K562 (cell line): ENCODE data around the gene ANKRD66. TPM values are rescaled to one million over a fixed set of nuclear protein-coding genes. Genes with fewer than 3 reads are reported as not detected.

Source experiments
- ATAC-seq: fragments of 200-7000 bp; cut with Tn5 transposase; 3 replicates; pipeline ENCODE4 v1.9.1; 2020; ENCODE audit warnings: moderate library complexity
- BruUV-seq: library from RNA; stranded (reverse); fragments of 400-500 nt; replicated peaks from 2 replicates; lab custom pipeline; 2021; lab: Mats Ljungman, UMichigan
- CTCF ChIA-PET: fragments of 300-600 bp; formaldehyde crosslinking; extraction: SDS; loops from one replicate; lab custom pipeline; 2021; ENCODE audit warnings: low intra/inter-chr PET ratio; lab: Yijun Ruan, JAX
- POLR2A ChIA-PET: fragments of 300-600, 350-650 bp; sonication (Branson Sonifier 250); formaldehyde crosslinking; extraction: SDS; loops from one replicate; lab custom pipeline; 2021; ENCODE audit warnings: antibody characterized with exemption, inconsistent platforms; lab: Yijun Ruan, JAX
- DNase-seq, 4 experiments: peaks; one replicate each; pipeline versions ENCODE4 v3.0.0 to v3.0.0-alpha.2; 2011 to 2018; ENCODE audit warnings: low spot score in 3 of 4, mixed read lengths in 3 of 4; ENCODE audit errors: extremely low read depth in 1 of 4
- FAIRE-seq: peaks from 2 replicates; lab custom pipeline; 2011; peaks lifted over from hg19 to GRCh38; lab: Jason Lieb, UNC
- H2AFZ ChIP-seq: 2 replicates; pipeline ENCODE4 v1.6.0; 2011; ENCODE audit warnings: low read depth, low read length, control low read depth, inconsistent platforms
- H3K27ac ChIP-seq: fragments of 200-600 bp; 3 replicates; pipeline ENCODE4 v1.8.0; 2011; ENCODE audit warnings: low read depth, mild to moderate bottlenecking, control low read depth, inconsistent platforms, low read length, moderate library complexity, mixed read lengths; ENCODE audit errors: extremely low read depth
- H3K27me3 ChIP-seq, 2 experiments: fragments of 300-600 bp in 1 of 2; 2 replicates in 1 of 2; 3 replicates in 1 of 2; pipeline versions ENCODE4 v1.6.0 to v1.8.0; 2011; ENCODE audit warnings: inconsistent platforms in 2 of 2, low read length in 2 of 2, mild to moderate bottlenecking in 1 of 2, mixed read lengths in 1 of 2, moderate library complexity in 1 of 2; ENCODE audit not compliant: control insufficient read depth in 2 of 2, insufficient read depth in 2 of 2
- H3K36me3 ChIP-seq: fragments of 300-600 bp; 3 replicates; pipeline ENCODE4 v1.8.0; 2011; ENCODE audit warnings: mild to moderate bottlenecking, low read length, inconsistent platforms; ENCODE audit not compliant: control insufficient read depth, insufficient read depth
- H3K4me1 ChIP-seq, 2 experiments: fragments of 200-600 bp in 1 of 2; replicated peaks in 1 of 2; 2 replicates in 1 of 2; 3 replicates in 1 of 2; pipeline versions ENCODE4 v1.5.1 to v1.8.0; 2011; ENCODE audit warnings: inconsistent platforms in 2 of 2, low read length in 2 of 2, mild to moderate bottlenecking in 1 of 2, mixed read lengths in 1 of 2, moderate library complexity in 1 of 2; ENCODE audit not compliant: control insufficient read depth in 2 of 2, insufficient read depth in 2 of 2
- H3K4me2 ChIP-seq: 2 replicates; pipeline ENCODE4 v1.6.1; 2011; ENCODE audit warnings: low read length, control low read depth, inconsistent platforms, mixed read lengths; ENCODE audit not compliant: insufficient read depth
- H3K4me3 ChIP-seq: fragments of 200-600 bp; sonication (generic), shearing (Covaris generic); 2 replicates; pipeline ENCODE4 v1.5.1; 2016; ENCODE audit warnings: control low read depth, inconsistent platforms
- H3K79me2 ChIP-seq: fragments of 200-600 bp; 3 replicates; pipeline ENCODE4 v1.8.0; 2011; ENCODE audit warnings: low read length, inconsistent platforms; ENCODE audit not compliant: control insufficient read depth, insufficient read depth
- H3K9ac ChIP-seq, 2 experiments: 2 replicates each; pipeline versions ENCODE4 v1.6.0 to v1.6.1; 2011; ENCODE audit warnings: low read depth in 2 of 2, low read length in 2 of 2, control low read depth in 1 of 2, inconsistent platforms in 1 of 2, mild to moderate bottlenecking in 1 of 2, mixed read lengths in 1 of 2; ENCODE audit not compliant: insufficient read depth in 1 of 2
- H3K9me1 ChIP-seq: one replicate; pipeline ENCODE4 v1.6.0; 2011; ENCODE audit warnings: inconsistent platforms, mild to moderate bottlenecking, low read length, moderate library complexity; ENCODE audit not compliant: control insufficient read depth, insufficient read depth
- H3K9me3 ChIP-seq: replicated peaks from 2 replicates; pipeline ENCODE4 v1.5.1; 2011; ENCODE audit warnings: low read depth, low read length, inconsistent platforms; ENCODE audit not compliant: control insufficient read depth, insufficient read depth
- H4K20me1 ChIP-seq: replicated peaks from 2 replicates; pipeline ENCODE4 v1.6.1; 2011; ENCODE audit warnings: low read length, inconsistent platforms, mixed read lengths; ENCODE audit not compliant: control insufficient read depth, insufficient read depth
- EGR1 ChIP-seq: fragments of 450-650 bp; conservative IDR thresholded peaks from 2 replicates; pipeline ENCODE4 v1.6.1; 2017; ENCODE audit warnings: mild to moderate bottlenecking
- MYNN ChIP-seq, 2 experiments: sonication (generic); formaldehyde crosslinking in 1 of 2; IDR thresholded peaks; 2 replicates each; pipeline versions ENCODE4 v1.5.0 to v1.6.1; 2016 to 2020; ENCODE audit warnings: antibody characterized with exemption in 1 of 2, missing genetic modification reagents in 1 of 2
- RFX7 ChIP-seq: fragments of 250-450 bp; sonication (Bioruptor Pico); IDR thresholded peaks from 2 replicates; pipeline ENCODE4 v1.5.1; 2021; ENCODE audit warnings: mild to moderate bottlenecking
- TAF9B ChIP-seq: fragments of 450-650 bp; IDR thresholded peaks from 2 replicates; pipeline ENCODE4 v1.6.1; 2018; ENCODE audit warnings: mild to moderate bottlenecking; ENCODE audit not compliant: partially characterized antibody
- TCF15 ChIP-seq: fragments of 250-450 bp; sonication (Bioruptor Pico); IDR thresholded peaks from 2 replicates; pipeline ENCODE4 v1.8.0; 2022; ENCODE audit warnings: moderate library complexity, mild to moderate bottlenecking, inconsistent platforms
- ZNF146 ChIP-seq: IDR thresholded peaks from one replicate; pipeline ENCODE4 v1.6.1; 2018; ENCODE audit warnings: missing compliant biosample characterization; ENCODE audit not compliant: unreplicated experiment
- ZNF507 ChIP-seq: conservative IDR thresholded peaks from 2 replicates; pipeline ENCODE4 v1.6.1; 2017; ENCODE audit warnings: missing genetic modification characterization, missing compliant biosample characterization
- WGBS: fragments of 100-300 bp; shearing (Covaris generic); methylation state at CpG from one replicate; pipeline ENCODE4 v1.1.6; 2016; ENCODE audit warnings: low coverage, mixed read lengths; ENCODE audit not compliant: insufficient coverage; ENCODE audit errors: missing lambda C conversion rate; 5-methylcytosine and 5-hydroxymethylcytosine counted together
- in situ Hi-C: fragments of 300-500 bp; cut with MboI; formaldehyde crosslinking; loops from 4 replicates; pipeline ENCODE4 v1.15.0; 2018; ENCODE audit warnings: inconsistent platforms, mixed read lengths
- intact Hi-C: fragments of 100-400 bp; cut with micrococcal nuclease; formaldehyde crosslinking; loops from 2 replicates; pipeline ENCODE4 v1.14.2; 2022
- polyA plus RNA-seq, 8 experiments: library from polyadenylated mRNA; depleted of rRNA in 4 of 8; stranded (reverse) in 5 of 8; unstranded in 3 of 8; fragments of >200 nt; fragmentation: Nextera tagmentation in 2 of 8; fragmentation: Illumina TruSeq in 1 of 8; extraction: Ambion mirVana in 2 of 8; extraction: Trizol in 1 of 8; gene quantifications; 2 replicates each; pipeline versions ENCODE4 v1.2.1 to v1.2.3, GENCODE V29; 2011 to 2014; ENCODE audit warnings: inconsistent platforms in 1 of 8, missing spikeins in 1 of 8
- total RNA-seq, 7 experiments: library from RNA; depleted of rRNA in 6 of 7; stranded (reverse); fragments of >200 nt in 6 of 7; fragmentation: Illumina TruSeq in 2 of 7; extraction: Trizol in 2 of 7; gene quantifications; 2 replicates each; pipeline versions ENCODE4 v1.2.1 to v1.2.3, GENCODE V29; 2011 to 2021; ENCODE audit warnings: low replicate concordance in 1 of 7

ANKRD66 gene
- total and polyA plus RNA-seq, 9 of the 15 experiments (the other 6 are each of a cell fraction or from before 2014, with no cell fraction given): not detected

GRCh38 chr6:46745973-46746372, 760 bp upstream of the ANKRD66 start (continued):
- no peak for TF ChIP-seq MYNN (IDR thresholded peaks at IDR 0.05)
- no peak for TF ChIP-seq MYNN (CRISPR knock-in tag; IDR thresholded peaks at IDR 0.05)
- no peak for TF ChIP-seq ZNF507 (tag)
- TF ChIP-seq, all 486 proteins: peak for 0

- H3K27ac ChIP-seq: no peak overlapping the region
- H3K4me2 ChIP-seq: no peak overlapping the region
- intact Hi-C loops (no loop called here), in situ Hi-C loops (no loop called here)
- H3K36me3 ChIP-seq: no peaks in the 10 kb centered on the region
- H3K4me3 ChIP-seq: no peak overlapping the region
- H2AFZ ChIP-seq: no peak overlapping the region
- DNase-seq: no peak
- WGBS: 3% methylated on average over 5 of the region's 5 CpGs
- H3K4me1 ChIP-seq: no peaks in the 10 kb centered on the region
- FAIRE-seq: no peak
- ChIA-PET CTCF (no interaction called here), POLR2A (no interaction called here)
- H4K20me1 ChIP-seq: no peaks in the 10 kb centered on the region
- H3K27me3 ChIP-seq: no peaks in the 10 kb centered on the region
- H3K79me2 ChIP-seq: no peaks in the 10 kb centered on the region
- TF ChIP-seq ZNF146 (CRISPR knock-in tag): no peak
- no peak for TF ChIP-seq EGR1
- no peak for TF ChIP-seq TAF9B
- TF ChIP-seq RFX7 (CRISPR knock-in tag): no peak
- TF ChIP-seq TCF15: no peak
- no peak overlapping the region for H3K9ac ChIP-seq
- H3K9me1 ChIP-seq: no peaks in the 10 kb centered on the region
- no TSS peak for BruUV-seq
- H3K9me3 ChIP-seq: no peaks in the 10 kb centered on the region
- no peak for ATAC-seq
Observed at GRCh38 chr6:46748940-46749503, 2.3 kb downstream of the ANKRD66 start.
